Measurements from ENCODE around the gene HOPX.

Gene HOPX

GRCh38 chr4:56683455-56683854, 2.4 kb upstream of the HOPX start:
- POLR2A ChIA-PET: no interaction called here
- CTCF ChIA-PET: no interaction called here
- no peak for DNase-seq (ENCODE audit: low read depth, low spot score)
- H3K4me3 ChIP-seq (ENCODE audit: low read depth, low read length): no peak overlapping the region
- no peak for TF ChIP-seq CTCF (IDR thresholded peaks at IDR 0.05; ENCODE audit: insufficient read depth, low read length, missing control alignments)

GRCh38 chr4:56681853-56682525, 893 bp upstream of the HOPX start:
- ChIA-PET CTCF (interaction anchor here (1.0 to 1.2 kb wide), 2 partner anchors 11 to 118 kb away, joined by 3 read pairs; no protein-coding TSS in a partner anchor), POLR2A (no interaction called here)
- H3K4me3 ChIP-seq (ENCODE audit: low read depth, low read length): no peak overlapping the region
- no peak for TF ChIP-seq CTCF (IDR thresholded peaks at IDR 0.05; ENCODE audit: insufficient read depth, low read length, missing control alignments)
- DNase-seq (ENCODE audit: low read depth, low spot score): no peak

GRCh38 chr4:56680266-56680665, 830 bp downstream of the HOPX start:
- TF ChIP-seq CTCF (IDR thresholded peaks at IDR 0.05; ENCODE audit: insufficient read depth, low read length, missing control alignments): no peak
- POLR2A ChIA-PET: no interaction called here
- H3K4me3 ChIP-seq (ENCODE audit: low read depth, low read length): no peak overlapping the region
- CTCF ChIA-PET: interaction anchor here (1.2 kb wide), 1 partner anchor 9 kb away, joined by 3 read pairs; no protein-coding TSS in a partner anchor
- DNase-seq (ENCODE audit: low read depth, low spot score): no peak

- no peak for DNase-seq (ENCODE audit: low read depth, low spot score)
- CTCF ChIA-PET: no interaction called here
- H3K4me3 ChIP-seq (ENCODE audit: low read depth, low read length): no peak overlapping the region
- TF ChIP-seq CTCF (IDR thresholded peaks at IDR 0.05; ENCODE audit: insufficient read depth, low read length, missing control alignments): no peak
- POLR2A ChIA-PET: no interaction called here
Observed at GRCh38 chr4:56677711-56678110, 3.4 kb downstream of the HOPX start.

- ChIA-PET POLR2A (no interaction called here), CTCF (interaction anchor here (0.8 kb wide), 1 partner anchor 20 kb away, joined by 3 read pairs; no protein-coding TSS in a partner anchor)
- no peak overlapping the region for H3K4me3 ChIP-seq (ENCODE audit: low read depth, low read length)
- no peak for TF ChIP-seq CTCF (IDR thresholded peaks at IDR 0.05; ENCODE audit: insufficient read depth, low read length, missing control alignments)
- DNase-seq (ENCODE audit: low read depth, low spot score): no peak
Observed at GRCh38 chr4:56674984-56675383, 6.1 kb downstream of the HOPX start.

- no peak overlapping the region for H3K4me3 ChIP-seq (ENCODE audit: low read depth, low read length)
- TF ChIP-seq CTCF (IDR thresholded peaks at IDR 0.05; ENCODE audit: insufficient read depth, low read length, missing control alignments): no peak
- no peak for DNase-seq (ENCODE audit: low read depth, low spot score)
- POLR2A ChIA-PET: no interaction called here
- CTCF ChIA-PET: interaction anchor here (1.3 kb wide), 1 partner anchor 26 kb away, joined by 3 read pairs; no protein-coding TSS in a partner anchor
Observed at GRCh38 chr4:56671860-56672259, 9.2 kb downstream of the HOPX start.

Measured in AG04449 (cell line).